GM19438 (cell line): ENCODE data around the gene WNT2B.

Experiments
- ATAC-seq: cut with Tn5 transposase; IDR thresholded peaks from one replicate; pipeline ENCODE4 v1.9.1; 2021; ENCODE audit warnings: low read depth; ENCODE audit not compliant: unreplicated experiment

The WNT2B gene

DNA sequence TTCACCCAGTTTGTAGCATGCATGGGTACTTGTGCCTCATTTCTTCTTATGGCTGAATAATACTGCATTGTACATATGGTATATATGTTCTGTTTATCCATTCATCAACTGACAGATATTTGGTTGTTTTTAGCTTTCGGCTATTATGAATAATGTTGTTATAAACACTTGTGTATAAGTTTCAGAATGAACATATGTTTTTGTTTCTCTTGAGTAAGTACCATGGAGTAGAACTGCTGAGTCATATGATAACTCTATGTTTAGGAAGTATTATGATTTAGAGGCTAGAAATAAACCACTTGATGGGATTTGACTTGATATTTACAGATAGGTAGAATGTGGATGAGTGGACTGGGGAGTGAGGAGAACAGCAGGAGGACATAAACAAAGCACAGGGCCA is 48.6 kb downstream of the WNT2B start:
- ATAC-seq, result no peak

DNA sequence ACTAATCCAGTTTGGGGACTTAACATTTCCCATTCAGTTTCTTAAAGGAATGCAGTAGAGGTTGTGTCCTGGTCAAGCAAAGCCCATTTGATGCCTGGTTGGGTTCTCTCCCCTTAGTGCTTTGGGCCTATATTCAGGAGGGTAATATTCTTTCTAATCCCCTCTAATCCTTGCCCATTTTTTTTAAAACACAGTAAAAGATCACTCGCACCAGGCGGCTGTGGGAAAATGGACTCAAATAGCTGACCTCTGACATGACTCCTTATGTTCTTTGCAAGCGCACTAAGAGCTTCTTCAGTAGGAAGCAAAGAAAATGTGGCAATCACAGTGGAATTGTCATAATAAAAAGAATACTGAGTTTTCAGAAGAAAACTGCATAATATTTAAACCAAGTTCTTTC is 49.9 kb downstream of the WNT2B start:
- ATAC-seq, result no peak

DNA sequence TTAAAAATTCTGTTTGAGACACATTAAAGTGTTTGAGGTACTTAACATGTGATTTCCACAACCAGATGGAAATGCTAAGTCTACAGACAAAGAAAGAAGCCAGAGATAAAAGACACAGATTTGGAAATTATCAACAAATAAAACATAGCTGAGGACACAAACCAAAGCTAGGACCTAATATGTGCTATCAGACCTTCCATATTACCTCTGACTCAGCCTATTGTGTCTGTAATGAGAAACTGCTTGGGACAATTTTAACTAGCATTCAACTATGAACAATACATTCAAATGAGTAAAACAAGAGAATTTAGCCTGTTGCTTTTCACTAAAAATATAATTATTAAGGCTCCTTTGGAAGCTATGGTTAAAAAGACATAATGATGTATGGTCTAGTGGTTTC is 54.6 kb downstream of the WNT2B start:
- no peak for ATAC-seq

DNA sequence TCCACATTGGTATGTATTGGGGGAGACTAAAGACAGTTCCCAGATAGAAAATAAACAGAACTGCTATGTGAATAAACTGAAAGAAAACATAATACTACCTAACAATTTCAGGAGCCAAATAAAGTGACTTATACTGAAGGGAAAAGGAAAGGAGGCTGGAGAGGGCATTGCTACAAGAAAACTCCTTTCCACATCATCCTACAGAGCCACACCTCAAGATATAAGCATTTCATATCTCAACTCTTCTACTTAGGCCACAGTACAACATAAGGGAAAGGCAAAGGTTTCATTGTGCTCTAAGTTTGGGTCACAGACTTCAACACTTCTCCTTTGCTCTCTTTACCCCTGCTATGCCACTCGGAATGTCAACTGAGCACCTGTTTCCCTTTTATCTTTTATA is 55.3 kb downstream of the WNT2B start:
- no peak for ATAC-seq

DNA sequence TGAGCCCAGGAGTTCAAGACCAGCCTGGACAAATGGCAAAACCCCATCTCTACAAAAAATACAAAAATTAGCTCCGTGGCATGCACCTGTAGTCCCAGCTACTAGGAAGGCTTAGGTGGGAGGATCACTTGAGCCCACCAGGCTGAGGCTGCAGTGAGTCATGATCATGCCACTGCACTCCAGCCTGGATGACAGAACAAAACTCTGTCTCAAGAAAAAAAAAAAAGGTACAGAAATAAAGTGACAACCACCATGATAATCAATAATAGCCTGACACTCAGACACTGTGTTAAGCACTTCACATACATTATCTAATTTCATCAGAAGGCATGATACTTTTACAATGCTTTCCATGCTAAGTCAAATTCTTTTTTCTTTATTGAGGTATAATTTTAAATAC is 57.0 kb downstream of the WNT2B start:
- ATAC-seq, result no peak

DNA sequence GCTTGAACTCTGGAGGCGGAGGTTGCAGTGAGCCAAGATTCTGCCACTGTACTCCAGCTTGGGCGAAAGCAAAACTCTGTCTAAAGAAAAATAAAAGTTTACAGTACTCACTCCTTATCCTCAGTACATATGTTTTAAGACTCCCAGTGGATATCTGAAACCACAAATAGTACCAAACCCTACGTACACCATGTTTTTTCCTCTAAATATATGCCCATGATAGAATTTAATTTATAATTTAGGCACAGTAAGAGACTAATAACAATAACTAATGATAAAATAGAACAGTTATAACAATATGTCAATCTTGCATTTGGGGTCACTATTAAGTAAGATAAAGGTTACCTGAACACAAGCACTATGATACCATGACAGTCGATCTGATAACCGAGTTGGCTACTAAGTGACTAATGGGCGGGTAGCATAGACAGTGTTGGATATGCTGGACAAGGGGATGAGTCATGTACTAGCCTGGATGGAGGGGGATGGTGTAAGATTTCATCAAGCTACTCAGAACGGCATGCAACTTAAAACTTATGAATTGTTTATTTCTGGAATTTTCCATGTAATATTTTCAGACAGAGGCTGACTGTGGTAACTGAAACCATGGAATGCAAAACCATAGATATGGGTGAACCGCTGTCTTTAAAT is 66.5 kb downstream of the WNT2B start:
- ATAC-seq, result no peak

DNA sequence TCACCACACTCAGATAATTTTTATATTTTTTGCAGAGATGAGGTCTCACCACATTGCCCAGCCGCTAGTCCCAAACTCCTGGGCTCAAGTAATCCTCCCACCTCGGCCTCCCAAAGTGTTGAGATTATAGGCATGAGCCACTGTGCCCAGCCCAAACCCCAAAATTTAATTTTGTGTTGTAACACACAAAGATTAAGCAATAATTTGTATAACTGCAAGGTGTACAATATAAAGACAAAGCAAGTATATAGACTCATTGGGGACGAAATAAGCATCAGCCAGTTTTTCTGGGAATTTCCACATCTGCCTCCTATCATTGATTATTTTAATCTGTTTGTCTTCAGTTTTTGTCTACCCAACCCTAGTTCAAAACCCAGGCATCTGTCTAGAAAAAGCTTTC is 67.5 kb downstream of the WNT2B start:
- ATAC-seq, result no peak
